Endodermal cell (in vitro differentiated cells): ENCODE data around the gene PGLYRP1. TPM values are rescaled to one million over a fixed set of nuclear protein-coding genes. Genes with fewer than 3 reads are reported as not detected.

Source experiments
- DNase-seq: peaks from one replicate; pipeline ENCODE4 v3.0.0-alpha.2; 2017
- H3K27ac ChIP-seq: 2 replicates; pipeline ENCODE4 v1.5.1; 2013; ENCODE audit warnings: mild to moderate bottlenecking, low read depth, low read length, moderate library complexity
- H3K27me3 ChIP-seq: 2 replicates; pipeline ENCODE4 v1.6.1; 2013; ENCODE audit warnings: mild to moderate bottlenecking, low read length, moderate library complexity; ENCODE audit not compliant: insufficient read depth, control insufficient read depth, poor library complexity, severe bottlenecking
- H3K36me3 ChIP-seq: 2 replicates; pipeline ENCODE4 v1.7.0; 2013; ENCODE audit warnings: mild to moderate bottlenecking, low read length, moderate library complexity; ENCODE audit not compliant: control insufficient read depth, insufficient read depth
- H3K4me1 ChIP-seq: one replicate; pipeline ENCODE4 v1.7.0; 2013; ENCODE audit warnings: low read length; ENCODE audit not compliant: control insufficient read depth, insufficient read depth
- H3K4me3 ChIP-seq: 2 replicates; pipeline ENCODE4 v1.5.1; 2013; ENCODE audit warnings: mild to moderate bottlenecking, low read length, moderate library complexity
- H3K9ac ChIP-seq: 2 replicates; pipeline ENCODE4 v1.6.1; 2013; ENCODE audit warnings: mild to moderate bottlenecking, low read length, moderate library complexity; ENCODE audit not compliant: poor library complexity, severe bottlenecking; ENCODE audit errors: extremely low read depth
- H3K9me3 ChIP-seq: 2 replicates; pipeline ENCODE4 v1.6.1; 2013; ENCODE audit warnings: mild to moderate bottlenecking, low read length, moderate library complexity; ENCODE audit not compliant: control insufficient read depth
- H3K27ac Mint-ChIP-seq: 2 replicates; pipeline ENCODE4 v1.8.0; 2020; ENCODE audit warnings: mixed read lengths
- H3K27me3 Mint-ChIP-seq: 2 replicates; pipeline ENCODE4 v1.8.0; 2021; ENCODE audit warnings: mild to moderate bottlenecking, mixed read lengths; ENCODE audit not compliant: insufficient read depth
- H3K36me3 Mint-ChIP-seq: 2 replicates; pipeline ENCODE4 v1.8.0; 2020; ENCODE audit warnings: low read depth, mixed read lengths
- H3K4me1 Mint-ChIP-seq: 2 replicates; pipeline ENCODE4 v1.8.0; 2020; ENCODE audit warnings: mixed read lengths
- H3K4me3 Mint-ChIP-seq: 2 replicates; pipeline ENCODE4 v1.8.0; 2020; ENCODE audit warnings: mild to moderate bottlenecking, moderate library complexity, mixed read lengths
- H3K9me3 Mint-ChIP-seq: 2 replicates; pipeline ENCODE4 v1.8.0; 2020; ENCODE audit warnings: mild to moderate bottlenecking, mixed read lengths
- WGBS, 2 experiments: methylation state at CpG; one replicate each; pipeline versions ENCODE4 v1.1.5 to v1.1.7; 2013; ENCODE audit warnings: missing lambda C conversion rate in 2 of 2, mixed read lengths in 1 of 2; ENCODE audit not compliant: insufficient coverage in 1 of 2, insufficient read length in 1 of 2; 5-methylcytosine and 5-hydroxymethylcytosine counted together
- long read RNA-seq, 4 experiments: library from polyadenylated mRNA in 2 of 4; library from RNA in 1 of 4; library from capped mRNA in 1 of 4; stranded (forward) in 3 of 4; unstranded in 1 of 4; transcript quantifications; one replicate each; pipeline ENCODE4 v2.0.0, GENCODE V29; 2020 to 2021; ENCODE audit warnings: inconsistent platforms in 1 of 4
- polyA plus RNA-seq, 2 experiments: library from polyadenylated mRNA; stranded (reverse); fragments of 50-300 nt; gene quantifications; one replicate each; pipeline ENCODE4 v1.2.3, GENCODE V29; 2013
- total RNA-seq, 2 donors: library from RNA; stranded (reverse); fragmentation: NEBNext Ultra II Directional in 1 of 2; extraction: Animal tissue kit (Norgen Biotek cat#: 25700) in 1 of 2; gene quantifications; 2 replicates in 1 of 2; 3 replicates in 1 of 2; pipeline ENCODE4 v1.2.1, GENCODE V29; 2021
- TF ChIP-seq, protein P1 (sequence below): fragments of 200-600 bp; sonication (generic); conservative IDR thresholded peaks from 2 replicates; pipeline ENCODE4 v1.5.0; 2021; ENCODE audit warnings: antibody characterized with exemption, mild to moderate bottlenecking

Gene PGLYRP1, protein sequence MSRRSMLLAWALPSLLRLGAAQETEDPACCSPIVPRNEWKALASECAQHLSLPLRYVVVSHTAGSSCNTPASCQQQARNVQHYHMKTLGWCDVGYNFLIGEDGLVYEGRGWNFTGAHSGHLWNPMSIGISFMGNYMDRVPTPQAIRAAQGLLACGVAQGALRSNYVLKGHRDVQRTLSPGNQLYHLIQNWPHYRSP
- total RNA-seq: not detected
- polyA plus RNA-seq (2013, experiment 1 of 2): not detected
- polyA plus RNA-seq (2013, experiment 2 of 2): not detected
- long read RNA-seq, experiment 1: 0 reads
- long read RNA-seq, experiment 2: 0 reads
- long read RNA-seq, experiment 3, partial matches to known transcripts: 0 of 1 reads
- long read RNA-seq, experiment 3, other reads (novel, unspliced or antisense): 1 of 1 reads
- long read RNA-seq, experiment 4: 0 reads

DNA sequence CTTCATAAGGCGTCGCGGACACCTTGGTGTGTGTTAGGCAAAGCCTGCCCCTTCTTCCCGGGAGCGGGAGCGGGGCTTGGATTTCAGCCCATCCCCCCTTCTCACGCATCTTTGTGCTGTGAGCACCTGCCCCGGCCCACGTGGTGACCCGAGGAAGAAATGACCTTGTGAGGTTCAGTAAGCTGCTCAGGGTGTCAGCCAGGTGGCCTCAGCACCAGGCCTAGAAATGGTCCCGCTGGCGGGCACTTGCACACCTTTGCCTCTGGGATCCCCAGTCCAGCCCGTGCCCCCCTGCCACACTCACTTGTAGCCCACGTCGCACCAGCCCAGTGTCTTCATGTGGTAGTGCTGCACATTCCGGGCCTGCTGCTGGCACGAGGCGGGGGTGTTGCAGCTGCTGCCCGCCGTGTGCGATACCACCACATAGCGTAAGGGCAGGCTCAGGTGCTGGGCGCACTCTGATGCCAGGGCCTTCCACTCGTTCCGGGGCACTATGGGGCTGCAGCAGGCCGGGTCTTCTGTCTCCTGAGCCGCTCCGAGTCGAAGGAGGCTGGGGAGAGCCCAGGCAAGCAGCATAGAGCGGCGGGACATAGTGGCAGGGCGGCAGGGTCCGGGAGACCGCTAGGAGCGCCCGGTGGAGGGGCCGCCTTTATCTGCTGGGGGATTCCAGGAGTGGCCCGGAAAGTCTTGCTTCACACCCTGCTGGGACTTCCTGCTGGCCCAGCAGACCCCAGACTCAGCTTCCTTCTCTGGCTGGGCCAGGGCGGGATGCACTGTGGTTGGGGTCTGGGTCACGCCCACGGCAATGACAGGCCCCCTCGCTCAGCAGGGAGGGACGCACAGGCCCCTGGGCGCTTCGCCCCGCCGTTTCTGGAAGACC lies at the start of gene PGLYRP1:
PGLYRP1 (minus strand) TSS at position 623 of the 880 bp plus-strand sequence; CDS start at position 591, 32 bp downstream.
- DNase-seq: peak; percentile 71
- 90 to 91% methylated on average over 11 to 47 of the region's 47 CpGs for WGBS, 2 experiments
- Mint-ChIP-seq H3K27ac (no peak within 1 kb of the TSS), H3K9me3 (peaks cover 8% of the 10 kb centered on the region), H3K27me3 (peaks cover 6% of the 10 kb centered on the region), H3K36me3 (peaks cover 11% of the 10 kb centered on the region), H3K4me1 (no peaks in the 10 kb centered on the region), H3K4me3 (no peak within 1 kb of the TSS)
- Histone ChIP-seq H3K27me3 (no peaks in the 10 kb centered on the region), H3K36me3 (no peaks in the 10 kb centered on the region), H3K9ac (no peak within 1 kb of the TSS), H3K4me3 (no peak within 1 kb of the TSS), H3K9me3 (peaks cover 11% of the 10 kb centered on the region), H3K27ac (no peak within 1 kb of the TSS), H3K4me1 (no peaks in the 10 kb centered on the region)
- TF ChIP-seq, protein P1, sequence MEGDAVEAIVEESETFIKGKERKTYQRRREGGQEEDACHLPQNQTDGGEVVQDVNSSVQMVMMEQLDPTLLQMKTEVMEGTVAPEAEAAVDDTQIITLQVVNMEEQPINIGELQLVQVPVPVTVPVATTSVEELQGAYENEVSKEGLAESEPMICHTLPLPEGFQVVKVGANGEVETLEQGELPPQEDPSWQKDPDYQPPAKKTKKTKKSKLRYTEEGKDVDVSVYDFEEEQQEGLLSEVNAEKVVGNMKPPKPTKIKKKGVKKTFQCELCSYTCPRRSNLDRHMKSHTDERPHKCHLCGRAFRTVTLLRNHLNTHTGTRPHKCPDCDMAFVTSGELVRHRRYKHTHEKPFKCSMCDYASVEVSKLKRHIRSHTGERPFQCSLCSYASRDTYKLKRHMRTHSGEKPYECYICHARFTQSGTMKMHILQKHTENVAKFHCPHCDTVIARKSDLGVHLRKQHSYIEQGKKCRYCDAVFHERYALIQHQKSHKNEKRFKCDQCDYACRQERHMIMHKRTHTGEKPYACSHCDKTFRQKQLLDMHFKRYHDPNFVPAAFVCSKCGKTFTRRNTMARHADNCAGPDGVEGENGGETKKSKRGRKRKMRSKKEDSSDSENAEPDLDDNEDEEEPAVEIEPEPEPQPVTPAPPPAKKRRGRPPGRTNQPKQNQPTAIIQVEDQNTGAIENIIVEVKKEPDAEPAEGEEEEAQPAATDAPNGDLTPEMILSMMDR: no peak

DNA sequence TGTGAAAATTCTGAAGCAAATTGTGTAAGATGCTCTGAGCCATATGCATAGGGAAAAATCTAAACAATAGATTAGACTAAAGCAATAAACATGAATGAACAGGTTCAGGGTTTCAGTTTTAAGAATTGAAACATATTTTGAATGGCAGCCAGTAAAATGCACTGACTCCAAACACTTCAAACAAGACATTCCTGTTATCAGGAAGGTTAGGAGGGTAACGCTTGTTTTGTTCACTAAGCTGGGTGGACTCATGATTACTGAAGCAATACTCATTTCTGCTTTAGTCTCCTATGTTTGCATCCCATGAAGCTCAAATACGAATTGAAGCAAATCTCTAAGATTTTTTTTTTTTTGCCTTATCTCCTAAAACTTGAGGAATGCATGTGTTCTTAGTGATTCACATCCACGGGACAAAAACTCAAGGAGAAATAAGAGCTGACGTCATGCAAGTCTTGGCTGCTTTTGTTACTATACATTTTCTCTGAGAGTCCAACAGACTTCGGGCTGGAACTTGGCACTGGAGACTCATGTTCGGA lies 47.0 kb upstream of the PGLYRP1 start:
- no peak overlapping the region for H3K27ac ChIP-seq
- Mint-ChIP-seq H3K27me3 (peaks cover 97% of the 10 kb centered on the region), H3K4me3 (no peak overlapping the region), H3K27ac (no peak overlapping the region), H3K36me3 (no peaks in the 10 kb centered on the region), H3K4me1 (no peaks in the 10 kb centered on the region), H3K9me3 (peaks cover 3% of the 10 kb centered on the region)
- WGBS, 2 experiments: 72 to 75% methylated on average over 6 of the region's 6 CpGs
- H3K9me3 ChIP-seq: peaks cover 5% of the 10 kb centered on the region
- no peaks in the 10 kb centered on the region for H3K4me1 ChIP-seq
- no peak overlapping the region for H3K9ac ChIP-seq
- no peaks in the 10 kb centered on the region for H3K36me3 ChIP-seq
- H3K4me3 ChIP-seq: no peak overlapping the region
- TF ChIP-seq, protein P1: no peak
- peaks cover 88% of the 10 kb centered on the region for H3K27me3 ChIP-seq
- no peak for DNase-seq
